Prostate gland (tissue), 2 donors: ENCODE data around the gene HSH2D.
"Not testable (repeated sequence)": the region's sequence is repeated elsewhere in the genome, so short reads cannot be mapped to it uniquely, and the experiment has no call there.

Source experiments
- POLR2A ChIP-seq: fragments of 450-650 bp; IDR thresholded peaks from one replicate; pipeline ENCODE4 v1.6.1; 2016; ENCODE audit warnings: antibody characterized with exemption, mild to moderate bottlenecking
- TF ChIP-seq, protein P1 (sequence below), 4 experiments: fragments of 200-600 bp in 2 of 4; fragments of 450-650 bp in 2 of 4; sonication (generic) in 2 of 4; IDR thresholded peaks; 1 replicate in 3 of 4; 2 replicates in 1 of 4; pipeline ENCODE4 v1.5.1; 2016 to 2019; ENCODE audit warnings: antibody characterized with exemption in 4 of 4, mild to moderate bottlenecking in 2 of 4, moderate library complexity in 2 of 4

DNA sequence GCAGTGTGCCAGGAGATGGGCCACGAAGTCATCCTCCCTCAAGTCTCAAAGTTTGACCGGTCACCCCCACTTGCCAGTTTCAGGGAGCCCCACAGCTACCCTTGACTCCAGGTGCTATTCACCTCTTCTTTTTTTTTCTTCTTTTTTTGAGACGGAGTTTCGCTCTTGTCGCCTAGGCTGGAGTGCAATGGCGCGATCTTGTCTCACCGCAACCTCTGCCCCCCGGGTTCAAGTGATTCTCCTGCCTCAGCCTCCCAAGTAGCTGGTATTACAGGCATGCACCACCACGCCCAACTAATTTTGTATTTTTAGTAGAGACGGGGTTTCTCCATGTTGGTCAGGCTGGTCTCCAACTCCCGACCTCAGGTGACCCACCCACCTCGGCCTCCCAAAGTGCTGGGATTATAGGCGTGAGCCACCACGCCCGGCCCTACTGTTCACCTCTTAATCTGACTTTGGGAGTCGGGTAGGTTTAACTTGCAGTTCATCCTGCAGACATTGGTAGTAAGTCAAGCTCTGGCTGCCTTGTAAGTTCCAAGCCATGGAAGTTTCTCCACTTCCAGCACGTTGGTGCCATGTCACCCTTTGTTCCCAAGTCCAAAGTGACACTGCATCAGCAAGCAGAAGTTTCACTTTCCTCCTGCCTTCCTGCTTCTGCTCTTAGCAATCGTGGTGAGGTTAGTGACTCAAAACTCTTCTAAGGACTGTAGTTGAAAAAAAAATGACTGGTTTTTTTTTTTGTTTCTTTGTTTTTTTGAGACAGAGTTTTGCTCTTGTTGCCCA, 24.2 kb upstream of the HSH2D start:
- not testable (repeated sequence) for TF ChIP-seq POLR2A
- TF ChIP-seq, protein P1, sequence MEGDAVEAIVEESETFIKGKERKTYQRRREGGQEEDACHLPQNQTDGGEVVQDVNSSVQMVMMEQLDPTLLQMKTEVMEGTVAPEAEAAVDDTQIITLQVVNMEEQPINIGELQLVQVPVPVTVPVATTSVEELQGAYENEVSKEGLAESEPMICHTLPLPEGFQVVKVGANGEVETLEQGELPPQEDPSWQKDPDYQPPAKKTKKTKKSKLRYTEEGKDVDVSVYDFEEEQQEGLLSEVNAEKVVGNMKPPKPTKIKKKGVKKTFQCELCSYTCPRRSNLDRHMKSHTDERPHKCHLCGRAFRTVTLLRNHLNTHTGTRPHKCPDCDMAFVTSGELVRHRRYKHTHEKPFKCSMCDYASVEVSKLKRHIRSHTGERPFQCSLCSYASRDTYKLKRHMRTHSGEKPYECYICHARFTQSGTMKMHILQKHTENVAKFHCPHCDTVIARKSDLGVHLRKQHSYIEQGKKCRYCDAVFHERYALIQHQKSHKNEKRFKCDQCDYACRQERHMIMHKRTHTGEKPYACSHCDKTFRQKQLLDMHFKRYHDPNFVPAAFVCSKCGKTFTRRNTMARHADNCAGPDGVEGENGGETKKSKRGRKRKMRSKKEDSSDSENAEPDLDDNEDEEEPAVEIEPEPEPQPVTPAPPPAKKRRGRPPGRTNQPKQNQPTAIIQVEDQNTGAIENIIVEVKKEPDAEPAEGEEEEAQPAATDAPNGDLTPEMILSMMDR (IDR thresholded peaks at IDR 0.05), result not testable (repeated sequence)
